ENCODE measurements around the gene CNTN2. TPM values are rescaled to one million over a fixed set of nuclear protein-coding genes. Genes with fewer than 3 reads are reported as not detected.

The CNTN2 gene
- total RNA-seq, 1 experiment from 2014 or later = not detected

DNA sequence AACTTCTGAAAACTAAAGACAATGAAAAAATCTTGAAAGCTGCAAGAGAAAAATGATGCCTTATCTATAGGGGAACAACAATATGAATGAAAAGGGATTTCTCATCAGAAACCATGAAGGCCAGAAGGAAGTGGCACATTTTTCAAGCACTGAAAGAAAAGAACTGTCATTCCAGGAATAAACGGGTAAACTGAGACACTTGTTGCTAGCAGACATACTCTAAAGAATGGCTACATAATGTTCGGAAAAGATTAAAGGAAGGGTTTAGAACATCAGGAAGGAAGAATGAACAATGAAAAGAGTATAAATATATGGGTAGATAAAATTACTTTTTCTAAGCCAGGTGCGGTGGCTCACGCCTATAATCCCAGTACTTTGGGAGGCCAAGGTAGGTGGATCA lies 64.3 kb downstream of the CNTN2 start:
- TF ChIP-seq SIN3A (IDR thresholded peaks at IDR 0.05; ENCODE audit: borderline replicate concordance, insufficient read depth, low read depth, low read length) (no peak), POLR2AphosphoS5 (IDR thresholded peaks at IDR 0.05; ENCODE audit: low read depth, low read length) (no peak)
- TF ChIP-seq, protein P1, sequence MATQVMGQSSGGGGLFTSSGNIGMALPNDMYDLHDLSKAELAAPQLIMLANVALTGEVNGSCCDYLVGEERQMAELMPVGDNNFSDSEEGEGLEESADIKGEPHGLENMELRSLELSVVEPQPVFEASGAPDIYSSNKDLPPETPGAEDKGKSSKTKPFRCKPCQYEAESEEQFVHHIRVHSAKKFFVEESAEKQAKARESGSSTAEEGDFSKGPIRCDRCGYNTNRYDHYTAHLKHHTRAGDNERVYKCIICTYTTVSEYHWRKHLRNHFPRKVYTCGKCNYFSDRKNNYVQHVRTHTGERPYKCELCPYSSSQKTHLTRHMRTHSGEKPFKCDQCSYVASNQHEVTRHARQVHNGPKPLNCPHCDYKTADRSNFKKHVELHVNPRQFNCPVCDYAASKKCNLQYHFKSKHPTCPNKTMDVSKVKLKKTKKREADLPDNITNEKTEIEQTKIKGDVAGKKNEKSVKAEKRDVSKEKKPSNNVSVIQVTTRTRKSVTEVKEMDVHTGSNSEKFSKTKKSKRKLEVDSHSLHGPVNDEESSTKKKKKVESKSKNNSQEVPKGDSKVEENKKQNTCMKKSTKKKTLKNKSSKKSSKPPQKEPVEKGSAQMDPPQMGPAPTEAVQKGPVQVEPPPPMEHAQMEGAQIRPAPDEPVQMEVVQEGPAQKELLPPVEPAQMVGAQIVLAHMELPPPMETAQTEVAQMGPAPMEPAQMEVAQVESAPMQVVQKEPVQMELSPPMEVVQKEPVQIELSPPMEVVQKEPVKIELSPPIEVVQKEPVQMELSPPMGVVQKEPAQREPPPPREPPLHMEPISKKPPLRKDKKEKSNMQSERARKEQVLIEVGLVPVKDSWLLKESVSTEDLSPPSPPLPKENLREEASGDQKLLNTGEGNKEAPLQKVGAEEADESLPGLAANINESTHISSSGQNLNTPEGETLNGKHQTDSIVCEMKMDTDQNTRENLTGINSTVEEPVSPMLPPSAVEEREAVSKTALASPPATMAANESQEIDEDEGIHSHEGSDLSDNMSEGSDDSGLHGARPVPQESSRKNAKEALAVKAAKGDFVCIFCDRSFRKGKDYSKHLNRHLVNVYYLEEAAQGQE (IDR thresholded peaks at IDR 0.05; ENCODE audit: insufficient read depth in 1 of 2, low read depth in 2 of 2, low read length in 1 of 2) = no peak
- H3K36me3 ChIP-seq (ENCODE audit: control insufficient read depth, insufficient read depth, low read length) = peaks cover 18% of the 10 kb centered on the region
- H3K4me3 ChIP-seq (ENCODE audit: low read depth in 2 of 2, low read length in 2 of 2) = no peak overlapping the region
- ChIA-PET CTCF (no interaction called here), POLR2A (no interaction called here)
- no peak for DNase-seq (ENCODE audit: low read depth, low spot score)
- intact Hi-C loops (cut with micrococcal nuclease; ENCODE audit: unreplicated experiment) (no loop called here), in situ Hi-C loops (cut with HindIII; ENCODE audit: low pct_unique_long_range_greater_than_20kb, low sequenced_read_pairs) (no loop called here)
- BruUV-seq (replicated peaks) = no TSS peak
- no peaks in the 10 kb centered on the region for H3K9me3 ChIP-seq (ENCODE audit: control insufficient read depth, insufficient read depth, low read depth, low read length)
- H3K27ac ChIP-seq (ENCODE audit: low read length) = no peak overlapping the region
- no peaks in the 10 kb centered on the region for H3K27me3 ChIP-seq (ENCODE audit: control insufficient read depth, insufficient read depth, low read length)
- no peak for ATAC-seq
- H3K4me1 ChIP-seq (ENCODE audit: control insufficient read depth, insufficient read depth, low read length) = no peaks in the 10 kb centered on the region

DNA sequence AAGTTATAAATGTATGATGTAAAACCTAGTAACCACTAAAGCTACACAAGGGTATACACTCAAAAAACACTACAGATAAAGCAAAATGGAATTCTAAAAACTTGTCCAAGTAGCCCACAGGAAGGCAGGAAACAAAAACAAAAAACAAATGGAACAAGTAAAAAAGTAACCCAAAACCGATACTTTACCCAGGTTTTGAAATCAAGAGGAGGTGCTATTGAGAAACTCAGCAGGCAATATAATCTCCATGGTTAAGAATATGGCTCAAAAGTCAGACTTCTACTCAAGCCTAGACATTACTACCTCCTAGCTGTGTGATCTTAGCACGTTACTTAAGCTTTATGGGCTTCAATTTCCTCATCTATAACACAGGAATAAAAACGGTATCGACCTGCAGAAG lies 65.5 kb downstream of the CNTN2 start:
- Histone ChIP-seq H3K4me3 (ENCODE audit: low read depth in 2 of 2, low read length in 2 of 2) (no peak overlapping the region), H3K4me1 (ENCODE audit: control insufficient read depth, insufficient read depth, low read length) (no peaks in the 10 kb centered on the region), H3K27ac (ENCODE audit: low read length) (no peak overlapping the region), H3K9me3 (ENCODE audit: control insufficient read depth, insufficient read depth, low read depth, low read length) (no peaks in the 10 kb centered on the region), H3K27me3 (ENCODE audit: control insufficient read depth, insufficient read depth, low read length) (no peaks in the 10 kb centered on the region), H3K36me3 (ENCODE audit: control insufficient read depth, insufficient read depth, low read length) (peaks cover 14% of the 10 kb centered on the region)
- intact Hi-C loops (cut with micrococcal nuclease; ENCODE audit: unreplicated experiment) (no loop called here), in situ Hi-C loops (cut with HindIII; ENCODE audit: low pct_unique_long_range_greater_than_20kb, low sequenced_read_pairs) (no loop called here)
- TF ChIP-seq SIN3A (IDR thresholded peaks at IDR 0.05; ENCODE audit: borderline replicate concordance, insufficient read depth, low read depth, low read length) = no peak
- TF ChIP-seq CTCF (IDR thresholded peaks at IDR 0.05) = no peak
- TF ChIP-seq, protein P1 (IDR thresholded peaks at IDR 0.05; ENCODE audit: insufficient read depth in 1 of 2, low read depth in 2 of 2, low read length in 1 of 2) = no peak
- no peak for TF ChIP-seq POLR2AphosphoS5 (IDR thresholded peaks at IDR 0.05; ENCODE audit: low read depth, low read length)
- no peak for TF ChIP-seq TCF7L2 (IDR thresholded peaks at IDR 0.05; ENCODE audit: low read depth, low read length)
- ChIA-PET CTCF (no interaction called here), POLR2A (no interaction called here)
- no peak for ATAC-seq
- BruUV-seq (replicated peaks) = no TSS peak
- no peak for DNase-seq (ENCODE audit: low read depth, low spot score)

Measured in Panc1 (cell line).